ENCODE measurements around the gene CFAP299.

DNA sequence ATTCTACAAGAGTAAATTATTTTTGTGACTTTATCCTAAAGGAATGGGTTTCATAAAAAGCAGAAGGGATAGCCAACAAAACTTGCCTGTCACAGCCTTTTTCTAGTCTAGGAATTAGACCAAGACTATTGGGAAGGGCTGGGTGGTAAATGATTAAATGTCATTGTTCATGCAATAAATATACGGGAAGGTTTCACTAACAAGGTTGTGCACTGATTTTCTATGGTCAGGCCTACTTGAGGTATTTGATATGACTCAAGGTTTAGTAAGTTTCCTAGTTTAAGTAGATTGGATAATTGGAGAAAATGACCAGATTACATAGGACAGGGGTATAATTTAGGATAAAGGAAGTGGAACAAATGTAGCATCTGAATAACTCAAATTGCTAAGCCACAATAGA lies 445.9 kb downstream of the CFAP299 start:
- TF ChIP-seq TBP (IDR thresholded peaks at IDR 0.05; ENCODE audit: low read depth, low read length) (no peak), EP300 (IDR thresholded peaks at IDR 0.05; ENCODE audit: borderline replicate concordance in 1 of 2, low read depth in 2 of 2, low read length in 2 of 2) (no peak), SP1 (IDR thresholded peaks at IDR 0.05; ENCODE audit: low read depth, low read length) (no peak), SP2 (IDR thresholded peaks at IDR 0.05; ENCODE audit: low read length) (no peak), TAF1 (IDR thresholded peaks at IDR 0.05; ENCODE audit: low read depth, low read length) (no peak)
- TF ChIP-seq, protein P1, sequence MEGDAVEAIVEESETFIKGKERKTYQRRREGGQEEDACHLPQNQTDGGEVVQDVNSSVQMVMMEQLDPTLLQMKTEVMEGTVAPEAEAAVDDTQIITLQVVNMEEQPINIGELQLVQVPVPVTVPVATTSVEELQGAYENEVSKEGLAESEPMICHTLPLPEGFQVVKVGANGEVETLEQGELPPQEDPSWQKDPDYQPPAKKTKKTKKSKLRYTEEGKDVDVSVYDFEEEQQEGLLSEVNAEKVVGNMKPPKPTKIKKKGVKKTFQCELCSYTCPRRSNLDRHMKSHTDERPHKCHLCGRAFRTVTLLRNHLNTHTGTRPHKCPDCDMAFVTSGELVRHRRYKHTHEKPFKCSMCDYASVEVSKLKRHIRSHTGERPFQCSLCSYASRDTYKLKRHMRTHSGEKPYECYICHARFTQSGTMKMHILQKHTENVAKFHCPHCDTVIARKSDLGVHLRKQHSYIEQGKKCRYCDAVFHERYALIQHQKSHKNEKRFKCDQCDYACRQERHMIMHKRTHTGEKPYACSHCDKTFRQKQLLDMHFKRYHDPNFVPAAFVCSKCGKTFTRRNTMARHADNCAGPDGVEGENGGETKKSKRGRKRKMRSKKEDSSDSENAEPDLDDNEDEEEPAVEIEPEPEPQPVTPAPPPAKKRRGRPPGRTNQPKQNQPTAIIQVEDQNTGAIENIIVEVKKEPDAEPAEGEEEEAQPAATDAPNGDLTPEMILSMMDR (IDR thresholded peaks at IDR 0.05; ENCODE audit: control extremely low read depth in 1 of 3, insufficient read depth in 1 of 3, low read depth in 1 of 3, low read length in 3 of 3): no peak
